HepG2 (cell line): Measurements from ENCODE around the gene RUVBL2. TPM values are rescaled to one million over a fixed set of nuclear protein-coding genes. Genes with fewer than 3 reads are reported as not detected.
A peak's percentile ranks its signal among the peaks of the same experiment; 100 is the strongest.

ENCODE experiments used
- ARNTL ChIP-seq: sonication (generic); formaldehyde crosslinking; IDR thresholded peaks from 2 replicates; pipeline ENCODE4 v1.4.0; 2020; ENCODE audit warnings: mild to moderate bottlenecking, missing genetic modification reagents
- FOXK1 ChIP-seq: sonication (generic); formaldehyde crosslinking; IDR thresholded peaks from 2 replicates; pipeline ENCODE4 v1.4.0; 2020; ENCODE audit warnings: low read depth, missing genetic modification reagents, borderline replicate concordance
- FOXK2 ChIP-seq: fragments of 450-650 bp; IDR thresholded peaks from 2 replicates; pipeline ENCODE4 v1.6.1; 2016
- MLLT10 ChIP-seq: sonication (generic); formaldehyde crosslinking; IDR thresholded peaks from 2 replicates; pipeline ENCODE4 v1.4.0; 2020; ENCODE audit warnings: missing genetic modification reagents
- NAIF1 ChIP-seq: sonication (generic); formaldehyde crosslinking; IDR thresholded peaks from 2 replicates; pipeline ENCODE4 v1.5.0; 2020; ENCODE audit warnings: mild to moderate bottlenecking, missing genetic modification reagents, borderline replicate concordance
- PAWR ChIP-seq: sonication (generic); formaldehyde crosslinking; IDR thresholded peaks from 2 replicates; pipeline ENCODE4 v1.4.0; 2020; ENCODE audit warnings: missing genetic modification reagents, mild to moderate bottlenecking, borderline replicate concordance
- PPARG ChIP-seq: conservative IDR thresholded peaks from 2 replicates; pipeline ENCODE4 v1.6.1; 2016; ENCODE audit warnings: missing biosample characterization, missing genetic modification reagents
- RAD51 ChIP-seq: fragments of 450-650 bp; IDR thresholded peaks from 2 replicates; pipeline ENCODE4 v1.6.1; 2016; ENCODE audit warnings: borderline replicate concordance
- SMARCC2 ChIP-seq: fragments of 450-650 bp; IDR thresholded peaks from 2 replicates; pipeline ENCODE4 v1.6.1; 2017; ENCODE audit warnings: antibody characterized with exemption, mild to moderate bottlenecking
- WIZ ChIP-seq: sonication (generic); formaldehyde crosslinking; IDR thresholded peaks from 2 replicates; pipeline ENCODE4 v1.5.1; 2020; ENCODE audit warnings: mild to moderate bottlenecking, missing genetic modification reagents
- ZMYM3 ChIP-seq: sonication (generic); formaldehyde crosslinking; IDR thresholded peaks from 2 replicates; pipeline ENCODE4 v1.5.1; 2020; ENCODE audit warnings: mild to moderate bottlenecking, missing genetic modification reagents
- ZNF143 ChIP-seq: sonication (generic); formaldehyde crosslinking; IDR thresholded peaks from 2 replicates; pipeline ENCODE4 v1.4.0; 2020; ENCODE audit warnings: missing genetic modification reagents
- ZNF253 ChIP-seq: sonication (generic); formaldehyde crosslinking; IDR thresholded peaks from 2 replicates; pipeline ENCODE4 v1.8.0; 2022; ENCODE audit warnings: mild to moderate bottlenecking, missing genetic modification reagents, borderline replicate concordance
- ZNF326 ChIP-seq: sonication (generic); formaldehyde crosslinking; IDR thresholded peaks from 2 replicates; pipeline ENCODE4 v1.4.0; 2020; ENCODE audit warnings: missing genetic modification reagents, borderline replicate concordance
- ZNF790 ChIP-seq: sonication (generic); formaldehyde crosslinking; IDR thresholded peaks from 2 replicates; pipeline ENCODE4 v1.8.0; 2022; ENCODE audit warnings: missing genetic modification reagents, mild to moderate bottlenecking, borderline replicate concordance
- polyA plus RNA-seq, 8 experiments: library from polyadenylated mRNA; depleted of rRNA in 3 of 8; stranded (reverse) in 7 of 8; unstranded in 1 of 8; fragments of >200 nt; fragmentation: Illumina TruSeq in 4 of 8; extraction: Trizol in 4 of 8; gene quantifications; 2 replicates each; pipeline versions ENCODE4 v1.2.1 to v1.2.3, GENCODE V29; 2011 to 2016; ENCODE audit warnings: low read depth in 4 of 8, missing spikeins in 1 of 8, mixed read lengths in 1 of 8; ENCODE audit not compliant: insufficient read depth in 1 of 8
- total RNA-seq, 5 experiments: library from RNA; depleted of rRNA; stranded (reverse); fragments of >200 nt; fragmentation: Illumina TruSeq; extraction: Trizol; gene quantifications; 2 replicates each; pipeline ENCODE4 v1.2.3, GENCODE V29; 2016; ENCODE audit warnings: low read depth in 1 of 5
- TF ChIP-seq, protein P1 (sequence below): sonication (generic); formaldehyde crosslinking; IDR thresholded peaks from 2 replicates; pipeline ENCODE4 v1.4.0; 2020; ENCODE audit warnings: missing genetic modification reagents, borderline replicate concordance
- TF ChIP-seq, protein P2 (sequence below): sonication (generic); formaldehyde crosslinking; IDR thresholded peaks from 2 replicates; pipeline ENCODE4 v1.4.0; 2020; ENCODE audit warnings: mild to moderate bottlenecking, low read depth, missing genetic modification reagents
- TF ChIP-seq, protein P3 (sequence below): sonication (generic); formaldehyde crosslinking; IDR thresholded peaks from 2 replicates; pipeline ENCODE4 v1.5.1; 2020; ENCODE audit warnings: missing genetic modification reagents, mild to moderate bottlenecking, borderline replicate concordance
- TF ChIP-seq, protein P4 (sequence below): sonication (generic); formaldehyde crosslinking; IDR thresholded peaks from 2 replicates; pipeline ENCODE4 v1.5.1; 2020; ENCODE audit warnings: missing genetic modification reagents, mild to moderate bottlenecking, borderline replicate concordance
- TF ChIP-seq, protein P5 (sequence below): sonication (generic); formaldehyde crosslinking; conservative IDR thresholded peaks from 2 replicates; pipeline ENCODE4 v1.4.0; 2020; ENCODE audit warnings: missing genetic modification reagents
- TF ChIP-seq, protein P6 (sequence below): sonication (generic); formaldehyde crosslinking; IDR thresholded peaks from 2 replicates; pipeline ENCODE4 v1.4.0; 2020; ENCODE audit warnings: mild to moderate bottlenecking, missing genetic modification reagents

RUVBL2 gene
- total and polyA plus RNA-seq, 2 of the 13 experiments (the other 11 are each of a cell fraction or from before 2014, with no cell fraction given): 120 to 122 TPM

DNA sequence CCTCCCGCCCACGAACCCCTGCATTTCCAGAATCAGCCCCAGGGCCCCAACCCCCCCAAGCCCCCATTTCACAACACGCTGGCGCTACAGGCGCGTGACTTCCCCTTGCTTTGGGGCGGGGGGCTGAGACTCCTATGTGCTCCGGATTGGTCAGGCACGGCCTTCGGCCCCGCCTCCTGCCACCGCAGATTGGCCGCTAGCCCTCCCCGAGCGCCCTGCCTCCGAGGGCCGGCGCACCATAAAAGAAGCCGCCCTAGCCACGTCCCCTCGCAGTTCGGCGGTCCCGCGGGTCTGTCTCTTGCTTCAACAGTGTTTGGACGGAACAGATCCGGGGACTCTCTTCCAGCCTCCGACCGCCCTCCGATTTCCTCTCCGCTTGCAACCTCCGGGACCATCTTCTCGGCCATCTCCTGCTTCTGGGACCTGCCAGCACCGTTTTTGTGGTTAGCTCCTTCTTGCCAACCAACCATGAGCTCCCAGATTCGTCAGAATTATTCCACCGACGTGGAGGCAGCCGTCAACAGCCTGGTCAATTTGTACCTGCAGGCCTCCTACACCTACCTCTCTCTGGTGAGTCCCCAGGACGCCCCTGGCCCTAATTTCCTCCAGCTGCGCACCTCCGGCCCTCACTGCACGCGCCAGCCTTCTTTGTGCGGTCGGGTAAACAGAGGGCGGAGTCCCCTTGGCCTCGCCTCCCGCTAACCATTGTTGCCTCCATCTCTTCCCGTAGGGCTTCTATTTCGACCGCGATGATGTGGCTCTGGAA, 28.5 kb upstream of the RUVBL2 start, which contains the start of gene FTL (continued):
- TF ChIP-seq, protein P1, sequence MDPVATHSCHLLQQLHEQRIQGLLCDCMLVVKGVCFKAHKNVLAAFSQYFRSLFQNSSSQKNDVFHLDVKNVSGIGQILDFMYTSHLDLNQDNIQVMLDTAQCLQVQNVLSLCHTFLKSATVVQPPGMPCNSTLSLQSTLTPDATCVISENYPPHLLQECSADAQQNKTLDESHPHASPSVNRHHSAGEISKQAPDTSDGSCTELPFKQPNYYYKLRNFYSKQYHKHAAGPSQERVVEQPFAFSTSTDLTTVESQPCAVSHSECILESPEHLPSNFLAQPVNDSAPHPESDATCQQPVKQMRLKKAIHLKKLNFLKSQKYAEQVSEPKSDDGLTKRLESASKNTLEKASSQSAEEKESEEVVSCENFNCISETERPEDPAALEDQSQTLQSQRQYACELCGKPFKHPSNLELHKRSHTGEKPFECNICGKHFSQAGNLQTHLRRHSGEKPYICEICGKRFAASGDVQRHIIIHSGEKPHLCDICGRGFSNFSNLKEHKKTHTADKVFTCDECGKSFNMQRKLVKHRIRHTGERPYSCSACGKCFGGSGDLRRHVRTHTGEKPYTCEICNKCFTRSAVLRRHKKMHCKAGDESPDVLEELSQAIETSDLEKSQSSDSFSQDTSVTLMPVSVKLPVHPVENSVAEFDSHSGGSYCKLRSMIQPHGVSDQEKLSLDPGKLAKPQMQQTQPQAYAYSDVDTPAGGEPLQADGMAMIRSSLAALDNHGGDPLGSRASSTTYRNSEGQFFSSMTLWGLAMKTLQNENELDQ (CRISPR knock-in tag): no peak
- TF ChIP-seq, protein P2, sequence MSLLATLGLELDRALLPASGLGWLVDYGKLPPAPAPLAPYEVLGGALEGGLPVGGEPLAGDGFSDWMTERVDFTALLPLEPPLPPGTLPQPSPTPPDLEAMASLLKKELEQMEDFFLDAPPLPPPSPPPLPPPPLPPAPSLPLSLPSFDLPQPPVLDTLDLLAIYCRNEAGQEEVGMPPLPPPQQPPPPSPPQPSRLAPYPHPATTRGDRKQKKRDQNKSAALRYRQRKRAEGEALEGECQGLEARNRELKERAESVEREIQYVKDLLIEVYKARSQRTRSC (CRISPR knock-in tag): peak; percentile 79; the same call in 1 of the 2 replicates
- TF ChIP-seq, protein P3, sequence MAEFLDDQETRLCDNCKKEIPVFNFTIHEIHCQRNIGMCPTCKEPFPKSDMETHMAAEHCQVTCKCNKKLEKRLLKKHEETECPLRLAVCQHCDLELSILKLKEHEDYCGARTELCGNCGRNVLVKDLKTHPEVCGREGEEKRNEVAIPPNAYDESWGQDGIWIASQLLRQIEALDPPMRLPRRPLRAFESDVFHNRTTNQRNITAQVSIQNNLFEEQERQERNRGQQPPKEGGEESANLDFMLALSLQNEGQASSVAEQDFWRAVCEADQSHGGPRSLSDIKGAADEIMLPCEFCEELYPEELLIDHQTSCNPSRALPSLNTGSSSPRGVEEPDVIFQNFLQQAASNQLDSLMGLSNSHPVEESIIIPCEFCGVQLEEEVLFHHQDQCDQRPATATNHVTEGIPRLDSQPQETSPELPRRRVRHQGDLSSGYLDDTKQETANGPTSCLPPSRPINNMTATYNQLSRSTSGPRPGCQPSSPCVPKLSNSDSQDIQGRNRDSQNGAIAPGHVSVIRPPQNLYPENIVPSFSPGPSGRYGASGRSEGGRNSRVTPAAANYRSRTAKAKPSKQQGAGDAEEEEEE (CRISPR knock-in tag): 0 out of 2 replicates have a peak, but pooled peaks have one; percentile 90
- TF ChIP-seq MLLT10 (peak; percentile 86; the same call in 1 of the 2 replicates), ZNF143 (CRISPR knock-in tag) (no peak), FOXK2 (no peak), SMARCC2 (no peak), ZNF790 (CRISPR knock-in tag) (no peak), WIZ (no peak), NAIF1 (peak; percentile 77; the same call in 1 of the 2 replicates), ARNTL (CRISPR knock-in tag) (peak; percentile 95), FOXK1 (CRISPR knock-in tag) (peak; percentile 76; the same call in 1 of the 2 replicates), ZNF253 (CRISPR knock-in tag) (peak; percentile 87; the same call in 1 of the 2 replicates), PPARG (CRISPR knock-in tag) (peak; percentile 40; the same call in 1 of the 2 replicates), ZNF326 (CRISPR knock-in tag) (no peak), ZMYM3 (CRISPR knock-in tag) (no peak), PAWR (CRISPR knock-in tag) (no peak), RAD51 (no peak)
- TF ChIP-seq, protein P4, sequence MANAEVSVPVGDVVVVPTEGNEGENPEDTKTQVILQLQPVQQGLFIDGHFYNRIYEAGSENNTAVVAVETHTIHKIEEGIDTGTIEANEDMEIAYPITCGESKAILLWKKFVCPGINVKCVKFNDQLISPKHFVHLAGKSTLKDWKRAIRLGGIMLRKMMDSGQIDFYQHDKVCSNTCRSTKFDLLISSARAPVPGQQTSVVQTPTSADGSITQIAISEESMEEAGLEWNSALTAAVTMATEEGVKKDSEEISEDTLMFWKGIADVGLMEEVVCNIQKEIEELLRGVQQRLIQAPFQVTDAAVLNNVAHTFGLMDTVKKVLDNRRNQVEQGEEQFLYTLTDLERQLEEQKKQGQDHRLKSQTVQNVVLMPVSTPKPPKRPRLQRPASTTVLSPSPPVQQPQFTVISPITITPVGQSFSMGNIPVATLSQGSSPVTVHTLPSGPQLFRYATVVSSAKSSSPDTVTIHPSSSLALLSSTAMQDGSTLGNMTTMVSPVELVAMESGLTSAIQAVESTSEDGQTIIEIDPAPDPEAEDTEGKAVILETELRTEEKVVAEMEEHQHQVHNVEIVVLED (CRISPR knock-in tag): peak; percentile 68; the same call in 1 of the 2 replicates
- TF ChIP-seq, protein P5, sequence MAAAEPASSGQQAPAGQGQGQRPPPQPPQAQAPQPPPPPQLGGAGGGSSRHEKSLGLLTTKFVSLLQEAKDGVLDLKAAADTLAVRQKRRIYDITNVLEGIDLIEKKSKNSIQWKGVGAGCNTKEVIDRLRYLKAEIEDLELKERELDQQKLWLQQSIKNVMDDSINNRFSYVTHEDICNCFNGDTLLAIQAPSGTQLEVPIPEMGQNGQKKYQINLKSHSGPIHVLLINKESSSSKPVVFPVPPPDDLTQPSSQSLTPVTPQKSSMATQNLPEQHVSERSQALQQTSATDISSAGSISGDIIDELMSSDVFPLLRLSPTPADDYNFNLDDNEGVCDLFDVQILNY (CRISPR knock-in tag): peak; percentile 68; the same call in 1 of the 2 replicates
- TF ChIP-seq, protein P6, sequence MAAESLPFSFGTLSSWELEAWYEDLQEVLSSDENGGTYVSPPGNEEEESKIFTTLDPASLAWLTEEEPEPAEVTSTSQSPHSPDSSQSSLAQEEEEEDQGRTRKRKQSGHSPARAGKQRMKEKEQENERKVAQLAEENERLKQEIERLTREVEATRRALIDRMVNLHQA (CRISPR knock-in tag): no peak
